Measurements from ENCODE around the gene SORBS1.

The SORBS1 gene

GRCh38 chr10:95388539-95388938, 172.6 kb downstream of the SORBS1 start:
- H3K4me3 ChIP-seq (ENCODE audit: low read depth in 1 of 2, low read length in 2 of 2): no peak overlapping the region
- no peaks in the 10 kb centered on the region for H3K9me3 ChIP-seq (ENCODE audit: control insufficient read depth in 1 of 2, low read length in 2 of 2)
- peaks cover 0 to 6% of the 10 kb centered on the region in 2 donors for H3K4me1 ChIP-seq (ENCODE audit: control insufficient read depth in 1 of 2, insufficient read depth in 2 of 2, low read length in 2 of 2)
- no peaks in the 10 kb centered on the region for H3K36me3 ChIP-seq (ENCODE audit: control insufficient read depth in 1 of 2, insufficient read depth in 2 of 2, low read length in 2 of 2)
- no peak overlapping the region for H3K9ac ChIP-seq (ENCODE audit: low read depth in 1 of 2, low read length in 2 of 2)
- no peaks in the 10 kb centered on the region for H3K27me3 ChIP-seq (ENCODE audit: control insufficient read depth in 1 of 2, insufficient read depth in 2 of 2, low read length in 2 of 2)
- H3K27ac ChIP-seq (ENCODE audit: low read depth, low read length): no peak overlapping the region

DNA sequence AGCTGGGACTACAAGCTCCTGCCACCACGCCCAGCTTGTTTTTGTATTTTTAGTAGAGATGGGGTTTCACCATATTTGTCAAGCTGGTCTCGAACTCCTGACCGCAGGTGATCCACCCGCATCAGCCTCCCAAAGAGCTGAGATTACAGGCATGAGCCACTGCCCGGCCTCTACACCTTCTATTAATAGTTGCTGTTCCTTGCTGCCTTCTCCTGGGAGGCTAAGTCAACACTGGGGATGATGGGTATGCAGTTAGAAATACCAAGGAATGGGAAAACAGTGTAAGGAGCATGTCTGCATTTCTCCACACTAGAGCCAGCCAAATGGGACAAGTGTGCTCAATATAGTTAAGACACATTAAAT, 173.1 kb downstream of the SORBS1 start:
- no peaks in the 10 kb centered on the region for H3K27me3 ChIP-seq (ENCODE audit: control insufficient read depth in 1 of 2, insufficient read depth in 2 of 2, low read length in 2 of 2)
- H3K4me3 ChIP-seq (ENCODE audit: low read depth in 1 of 2, low read length in 2 of 2): no peak overlapping the region
- H3K36me3 ChIP-seq (ENCODE audit: control insufficient read depth in 1 of 2, insufficient read depth in 2 of 2, low read length in 2 of 2): no peaks in the 10 kb centered on the region
- H3K4me1 ChIP-seq (ENCODE audit: control insufficient read depth in 1 of 2, insufficient read depth in 2 of 2, low read length in 2 of 2): peaks cover 0 to 6% of the 10 kb centered on the region in 2 donors
- H3K27ac ChIP-seq (ENCODE audit: low read depth, low read length): no peak overlapping the region
- H3K9ac ChIP-seq (ENCODE audit: low read depth in 1 of 2, low read length in 2 of 2): no peak overlapping the region
- no peaks in the 10 kb centered on the region for H3K9me3 ChIP-seq (ENCODE audit: control insufficient read depth in 1 of 2, low read length in 2 of 2)

- no peak overlapping the region for H3K9ac ChIP-seq (ENCODE audit: low read depth in 1 of 2, low read length in 2 of 2)
- H3K36me3 ChIP-seq (ENCODE audit: control insufficient read depth in 1 of 2, insufficient read depth in 2 of 2, low read length in 2 of 2): peaks cover 0 to 4% of the 10 kb centered on the region in 2 donors
- peaks cover 0 to 6% of the 10 kb centered on the region in 2 donors for H3K4me1 ChIP-seq (ENCODE audit: control insufficient read depth in 1 of 2, insufficient read depth in 2 of 2, low read length in 2 of 2)
- no peak overlapping the region for H3K27ac ChIP-seq (ENCODE audit: low read depth, low read length)
- no peaks in the 10 kb centered on the region for H3K9me3 ChIP-seq (ENCODE audit: control insufficient read depth in 1 of 2, low read length in 2 of 2)
- no peak overlapping the region for H3K4me3 ChIP-seq (ENCODE audit: low read depth in 1 of 2, low read length in 2 of 2)
- no peaks in the 10 kb centered on the region for H3K27me3 ChIP-seq (ENCODE audit: control insufficient read depth in 1 of 2, insufficient read depth in 2 of 2, low read length in 2 of 2)
Measured at GRCh38 chr10:95384011-95384704, 177.0 kb downstream of the SORBS1 start.

DNA sequence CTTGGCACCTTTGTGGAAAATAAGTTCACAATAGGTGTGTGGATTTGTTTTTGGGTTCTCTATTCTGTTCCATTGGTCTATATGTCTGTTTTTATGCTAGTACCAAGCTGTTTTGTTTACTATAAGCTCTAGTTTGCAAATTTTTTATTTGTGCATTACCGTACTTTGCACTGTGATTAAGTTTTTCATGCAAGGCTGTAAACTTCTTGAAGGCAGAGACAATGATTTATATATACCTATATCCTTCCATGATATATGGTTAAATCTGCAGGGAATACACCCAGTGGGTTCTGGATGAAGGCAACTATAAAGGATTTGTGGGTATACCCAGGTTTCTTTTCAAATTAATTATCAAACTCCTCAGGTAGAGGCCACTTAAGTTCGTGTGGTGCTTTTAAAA, 178.6 kb downstream of the SORBS1 start:
- Histone ChIP-seq H3K27ac (ENCODE audit: low read depth, low read length) (no peak overlapping the region), H3K27me3 (ENCODE audit: control insufficient read depth in 1 of 2, insufficient read depth in 2 of 2, low read length in 2 of 2) (no peaks in the 10 kb centered on the region), H3K4me1 (ENCODE audit: control insufficient read depth in 1 of 2, insufficient read depth in 2 of 2, low read length in 2 of 2) (no peaks in the 10 kb centered on the region), H3K4me3 (ENCODE audit: low read depth in 1 of 2, low read length in 2 of 2) (no peak overlapping the region), H3K9ac (ENCODE audit: low read depth in 1 of 2, low read length in 2 of 2) (no peak overlapping the region), H3K9me3 (ENCODE audit: control insufficient read depth in 1 of 2, low read length in 2 of 2) (no peaks in the 10 kb centered on the region), H3K36me3 (ENCODE audit: control insufficient read depth in 1 of 2, insufficient read depth in 2 of 2, low read length in 2 of 2) (peaks cover 0 to 4% of the 10 kb centered on the region in 2 donors)

DNA sequence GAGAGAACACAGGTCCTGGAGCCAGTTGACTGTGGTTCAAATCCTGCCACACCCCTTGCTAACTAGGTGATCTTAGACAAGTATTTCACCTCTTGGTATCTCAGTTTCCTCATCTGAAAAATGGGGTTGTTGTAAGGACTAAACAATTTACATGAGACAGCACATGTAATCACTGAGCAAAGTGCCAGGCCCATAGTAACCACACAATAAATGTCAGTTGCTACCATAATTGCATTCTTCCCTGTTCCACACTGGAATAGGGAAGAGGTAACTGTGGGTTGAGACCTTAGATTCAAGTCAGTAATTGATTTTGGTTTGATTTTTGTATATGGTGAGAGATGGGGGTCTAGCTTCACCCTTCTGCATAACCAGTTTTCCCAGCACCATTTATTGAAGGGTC, 179.0 kb downstream of the SORBS1 start:
- Histone ChIP-seq H3K9me3 (ENCODE audit: control insufficient read depth in 1 of 2, low read length in 2 of 2) (no peaks in the 10 kb centered on the region), H3K27me3 (ENCODE audit: control insufficient read depth in 1 of 2, insufficient read depth in 2 of 2, low read length in 2 of 2) (no peaks in the 10 kb centered on the region), H3K4me1 (ENCODE audit: control insufficient read depth in 1 of 2, insufficient read depth in 2 of 2, low read length in 2 of 2) (peaks cover 0 to under 1% of the 10 kb centered on the region in 2 donors), H3K4me3 (ENCODE audit: low read depth in 1 of 2, low read length in 2 of 2) (no peak overlapping the region), H3K36me3 (ENCODE audit: control insufficient read depth in 1 of 2, insufficient read depth in 2 of 2, low read length in 2 of 2) (peaks cover 0 to 4% of the 10 kb centered on the region in 2 donors), H3K9ac (ENCODE audit: low read depth in 1 of 2, low read length in 2 of 2) (no peak overlapping the region), H3K27ac (ENCODE audit: low read depth, low read length) (no peak overlapping the region)

GRCh38 chr10:95377950-95378349, 183.2 kb downstream of the SORBS1 start:
- no peak overlapping the region for H3K9ac ChIP-seq (ENCODE audit: low read depth in 1 of 2, low read length in 2 of 2)
- H3K9me3 ChIP-seq (ENCODE audit: control insufficient read depth in 1 of 2, low read length in 2 of 2): no peaks in the 10 kb centered on the region
- H3K27ac ChIP-seq (ENCODE audit: low read depth, low read length): no peak overlapping the region
- peaks cover 0 to 4% of the 10 kb centered on the region in 2 donors for H3K36me3 ChIP-seq (ENCODE audit: control insufficient read depth in 1 of 2, insufficient read depth in 2 of 2, low read length in 2 of 2)
- no peaks in the 10 kb centered on the region for H3K27me3 ChIP-seq (ENCODE audit: control insufficient read depth in 1 of 2, insufficient read depth in 2 of 2, low read length in 2 of 2)
- no peak overlapping the region for H3K4me3 ChIP-seq (ENCODE audit: low read depth in 1 of 2, low read length in 2 of 2)
- peaks cover 0 to 3% of the 10 kb centered on the region in 2 donors for H3K4me1 ChIP-seq (ENCODE audit: control insufficient read depth in 1 of 2, insufficient read depth in 2 of 2, low read length in 2 of 2)

- H3K36me3 ChIP-seq (ENCODE audit: control insufficient read depth in 1 of 2, insufficient read depth in 2 of 2, low read length in 2 of 2): no peaks in the 10 kb centered on the region
- no peak overlapping the region for H3K4me3 ChIP-seq (ENCODE audit: low read depth in 1 of 2, low read length in 2 of 2)
- H3K4me1 ChIP-seq (ENCODE audit: control insufficient read depth in 1 of 2, insufficient read depth in 2 of 2, low read length in 2 of 2): peaks cover 0 to 3% of the 10 kb centered on the region in 2 donors
- no peaks in the 10 kb centered on the region for H3K27me3 ChIP-seq (ENCODE audit: control insufficient read depth in 1 of 2, insufficient read depth in 2 of 2, low read length in 2 of 2)
- no peak overlapping the region for H3K9ac ChIP-seq (ENCODE audit: low read depth in 1 of 2, low read length in 2 of 2)
- no peaks in the 10 kb centered on the region for H3K9me3 ChIP-seq (ENCODE audit: control insufficient read depth in 1 of 2, low read length in 2 of 2)
- H3K27ac ChIP-seq (ENCODE audit: low read depth, low read length): no peak overlapping the region
Measured at GRCh38 chr10:95375418-95375817, 185.8 kb downstream of the SORBS1 start.

- no peak overlapping the region for H3K4me3 ChIP-seq (ENCODE audit: low read depth in 1 of 2, low read length in 2 of 2)
- H3K36me3 ChIP-seq (ENCODE audit: control insufficient read depth in 1 of 2, insufficient read depth in 2 of 2, low read length in 2 of 2): no peaks in the 10 kb centered on the region
- H3K9ac ChIP-seq (ENCODE audit: low read depth in 1 of 2, low read length in 2 of 2): no peak overlapping the region
- H3K4me1 ChIP-seq (ENCODE audit: control insufficient read depth in 1 of 2, insufficient read depth in 2 of 2, low read length in 2 of 2): peaks cover 0 to 6% of the 10 kb centered on the region in 2 donors
- H3K9me3 ChIP-seq (ENCODE audit: control insufficient read depth in 1 of 2, low read length in 2 of 2): no peaks in the 10 kb centered on the region
- no peak overlapping the region for H3K27ac ChIP-seq (ENCODE audit: low read depth, low read length)
- H3K27me3 ChIP-seq (ENCODE audit: control insufficient read depth in 1 of 2, insufficient read depth in 2 of 2, low read length in 2 of 2): no peaks in the 10 kb centered on the region
Measured at GRCh38 chr10:95374597-95375209, 186.5 kb downstream of the SORBS1 start.

DNA sequence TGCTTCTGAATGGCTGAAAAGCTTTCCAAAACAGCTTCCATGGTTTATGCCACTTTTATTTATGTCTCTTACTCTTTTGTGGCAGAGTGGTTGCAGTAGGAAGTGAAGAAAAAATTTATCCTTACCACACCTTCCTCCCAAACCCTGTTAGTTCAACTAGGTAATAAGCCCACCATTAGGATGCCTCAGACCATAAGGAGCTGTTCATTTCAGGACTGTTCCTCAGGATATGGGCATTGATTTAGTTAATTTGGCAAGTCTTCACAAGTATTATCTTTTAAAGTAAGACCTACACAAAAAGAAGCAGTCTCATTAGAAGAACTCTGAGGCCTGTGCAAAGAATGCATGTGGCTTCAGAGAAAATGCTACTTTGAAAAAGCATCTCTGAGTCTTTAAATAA, 187.5 kb downstream of the SORBS1 start:
- H3K4me3 ChIP-seq (ENCODE audit: low read depth in 1 of 2, low read length in 2 of 2): no peak overlapping the region
- H3K4me1 ChIP-seq (ENCODE audit: control insufficient read depth in 1 of 2, insufficient read depth in 2 of 2, low read length in 2 of 2): peaks cover 0 to 7% of the 10 kb centered on the region in 2 donors
- no peaks in the 10 kb centered on the region for H3K36me3 ChIP-seq (ENCODE audit: control insufficient read depth in 1 of 2, insufficient read depth in 2 of 2, low read length in 2 of 2)
- no peaks in the 10 kb centered on the region for H3K9me3 ChIP-seq (ENCODE audit: control insufficient read depth in 1 of 2, low read length in 2 of 2)
- no peak overlapping the region for H3K9ac ChIP-seq (ENCODE audit: low read depth in 1 of 2, low read length in 2 of 2)
- H3K27me3 ChIP-seq (ENCODE audit: control insufficient read depth in 1 of 2, insufficient read depth in 2 of 2, low read length in 2 of 2): no peaks in the 10 kb centered on the region
- no peak overlapping the region for H3K27ac ChIP-seq (ENCODE audit: low read depth, low read length)

DNA sequence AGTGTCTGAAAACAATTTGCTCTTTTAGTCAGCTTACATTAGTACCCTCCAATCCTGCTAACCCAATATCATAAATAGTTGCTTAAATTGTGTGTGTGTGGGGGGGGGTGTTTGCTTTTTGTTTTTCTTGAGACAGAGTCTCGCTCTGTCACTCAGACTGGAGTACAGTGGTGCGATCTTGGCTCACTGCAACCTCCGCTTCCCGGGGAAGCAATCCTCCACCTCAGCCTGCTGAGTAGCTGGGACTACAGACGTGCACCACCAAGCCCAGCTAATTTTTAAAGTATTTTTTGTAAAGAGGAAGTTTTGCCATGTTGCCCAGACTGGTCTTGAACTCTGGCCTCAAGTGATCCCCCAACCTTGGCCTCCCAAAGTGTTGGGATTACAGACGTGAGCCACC, 196.8 kb downstream of the SORBS1 start:
- Histone ChIP-seq H3K9ac (ENCODE audit: low read depth in 1 of 2, low read length in 2 of 2) (no peak overlapping the region), H3K4me3 (ENCODE audit: low read depth in 1 of 2, low read length in 2 of 2) (no peak overlapping the region), H3K27ac (ENCODE audit: low read depth, low read length) (no peak overlapping the region), H3K27me3 (ENCODE audit: control insufficient read depth in 1 of 2, insufficient read depth in 2 of 2, low read length in 2 of 2) (no peaks in the 10 kb centered on the region), H3K4me1 (ENCODE audit: control insufficient read depth in 1 of 2, insufficient read depth in 2 of 2, low read length in 2 of 2) (peaks cover 0 to 3% of the 10 kb centered on the region in 2 donors), H3K9me3 (ENCODE audit: control insufficient read depth in 1 of 2, low read length in 2 of 2) (no peaks in the 10 kb centered on the region), H3K36me3 (ENCODE audit: control insufficient read depth in 1 of 2, insufficient read depth in 2 of 2, low read length in 2 of 2) (no peaks in the 10 kb centered on the region)
